Adrenal gland (tissue), 5 donors: Measurements from ENCODE around the gene C1QTNF7.

Experiments used
- POLR2A ChIP-seq, 2 donors: fragments of 450-650 bp; IDR thresholded peaks; one replicate each; pipeline ENCODE4 v1.6.1; 2017; ENCODE audit warnings: antibody characterized with exemption in 2 of 2, mild to moderate bottlenecking in 2 of 2, moderate library complexity in 1 of 2
- TF ChIP-seq, protein P1 (sequence below), 6 experiments: fragments of 450-650 bp in 4 of 6; fragments of 200-600 bp in 2 of 6; sonication (generic) in 1 of 6; IDR thresholded peaks; 1 replicate in 5 of 6; 2 replicates in 1 of 6; pipeline versions ENCODE4 v1.5.1 to v1.8.0; 2016 to 2021; ENCODE audit warnings: antibody characterized with exemption in 6 of 6, mild to moderate bottlenecking in 2 of 6, moderate library complexity in 1 of 6
- donor health status: DM: no; HTN: no; CAD: no.

DNA sequence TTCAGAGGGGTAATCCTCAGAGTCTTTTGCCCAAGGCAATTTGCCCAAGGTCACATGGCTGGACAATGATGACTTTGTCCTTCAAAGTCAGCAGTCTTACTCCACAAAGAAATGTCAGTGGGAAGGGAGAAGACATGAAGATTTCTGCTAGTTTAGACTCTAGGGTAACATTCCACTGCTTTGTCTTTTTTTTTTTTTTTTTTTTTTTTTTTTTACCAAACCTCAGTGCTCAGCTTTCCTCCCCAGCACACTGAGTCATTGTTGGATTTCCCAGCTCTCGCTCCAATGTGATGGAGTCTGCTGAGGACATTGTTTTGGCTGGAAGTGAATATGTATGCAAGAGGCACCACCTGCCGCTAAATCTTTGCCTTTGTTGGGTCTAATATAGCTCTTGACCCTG is 7.2 kb upstream of the C1QTNF7 start:
- TF ChIP-seq, protein P1, sequence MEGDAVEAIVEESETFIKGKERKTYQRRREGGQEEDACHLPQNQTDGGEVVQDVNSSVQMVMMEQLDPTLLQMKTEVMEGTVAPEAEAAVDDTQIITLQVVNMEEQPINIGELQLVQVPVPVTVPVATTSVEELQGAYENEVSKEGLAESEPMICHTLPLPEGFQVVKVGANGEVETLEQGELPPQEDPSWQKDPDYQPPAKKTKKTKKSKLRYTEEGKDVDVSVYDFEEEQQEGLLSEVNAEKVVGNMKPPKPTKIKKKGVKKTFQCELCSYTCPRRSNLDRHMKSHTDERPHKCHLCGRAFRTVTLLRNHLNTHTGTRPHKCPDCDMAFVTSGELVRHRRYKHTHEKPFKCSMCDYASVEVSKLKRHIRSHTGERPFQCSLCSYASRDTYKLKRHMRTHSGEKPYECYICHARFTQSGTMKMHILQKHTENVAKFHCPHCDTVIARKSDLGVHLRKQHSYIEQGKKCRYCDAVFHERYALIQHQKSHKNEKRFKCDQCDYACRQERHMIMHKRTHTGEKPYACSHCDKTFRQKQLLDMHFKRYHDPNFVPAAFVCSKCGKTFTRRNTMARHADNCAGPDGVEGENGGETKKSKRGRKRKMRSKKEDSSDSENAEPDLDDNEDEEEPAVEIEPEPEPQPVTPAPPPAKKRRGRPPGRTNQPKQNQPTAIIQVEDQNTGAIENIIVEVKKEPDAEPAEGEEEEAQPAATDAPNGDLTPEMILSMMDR (IDR thresholded peaks at IDR 0.05), result no peak
- no peak for TF ChIP-seq POLR2A (IDR thresholded peaks at IDR 0.05)
